ENCODE results near the gene TFF3.

TFF3 gene

GRCh38 chr21:42317341-42317741 is 2.1 kb upstream of the TFF3 start:
- no peak for DNase-seq (ENCODE audit: low spot score)
- in situ Hi-C loops (cut with MboI; ENCODE audit: low sequenced_read_pairs, unreplicated experiment): no loop called here
- TF ChIP-seq, protein P1, sequence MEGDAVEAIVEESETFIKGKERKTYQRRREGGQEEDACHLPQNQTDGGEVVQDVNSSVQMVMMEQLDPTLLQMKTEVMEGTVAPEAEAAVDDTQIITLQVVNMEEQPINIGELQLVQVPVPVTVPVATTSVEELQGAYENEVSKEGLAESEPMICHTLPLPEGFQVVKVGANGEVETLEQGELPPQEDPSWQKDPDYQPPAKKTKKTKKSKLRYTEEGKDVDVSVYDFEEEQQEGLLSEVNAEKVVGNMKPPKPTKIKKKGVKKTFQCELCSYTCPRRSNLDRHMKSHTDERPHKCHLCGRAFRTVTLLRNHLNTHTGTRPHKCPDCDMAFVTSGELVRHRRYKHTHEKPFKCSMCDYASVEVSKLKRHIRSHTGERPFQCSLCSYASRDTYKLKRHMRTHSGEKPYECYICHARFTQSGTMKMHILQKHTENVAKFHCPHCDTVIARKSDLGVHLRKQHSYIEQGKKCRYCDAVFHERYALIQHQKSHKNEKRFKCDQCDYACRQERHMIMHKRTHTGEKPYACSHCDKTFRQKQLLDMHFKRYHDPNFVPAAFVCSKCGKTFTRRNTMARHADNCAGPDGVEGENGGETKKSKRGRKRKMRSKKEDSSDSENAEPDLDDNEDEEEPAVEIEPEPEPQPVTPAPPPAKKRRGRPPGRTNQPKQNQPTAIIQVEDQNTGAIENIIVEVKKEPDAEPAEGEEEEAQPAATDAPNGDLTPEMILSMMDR (IDR thresholded peaks at IDR 0.05; ENCODE audit: borderline replicate concordance, control extremely low read depth, extremely low read depth, insufficient read depth, missing control alignments): no peak

GRCh38 chr21:42316891-42317290 is 1.7 kb upstream of the TFF3 start:
- in situ Hi-C loops (cut with MboI; ENCODE audit: low sequenced_read_pairs, unreplicated experiment): no loop called here
- no peak for DNase-seq (ENCODE audit: low spot score)
- TF ChIP-seq, protein P1 (IDR thresholded peaks at IDR 0.05; ENCODE audit: borderline replicate concordance, control extremely low read depth, extremely low read depth, insufficient read depth, missing control alignments): no peak

- no peak for DNase-seq (ENCODE audit: low spot score)
- TF ChIP-seq, protein P1 (IDR thresholded peaks at IDR 0.05; ENCODE audit: borderline replicate concordance, control extremely low read depth, extremely low read depth, insufficient read depth, missing control alignments): no peak
- in situ Hi-C loops (cut with MboI; ENCODE audit: low sequenced_read_pairs, unreplicated experiment): no loop called here
Measured at GRCh38 chr21:42314616-42315295, 453 bp downstream of the TFF3 start.

DNA sequence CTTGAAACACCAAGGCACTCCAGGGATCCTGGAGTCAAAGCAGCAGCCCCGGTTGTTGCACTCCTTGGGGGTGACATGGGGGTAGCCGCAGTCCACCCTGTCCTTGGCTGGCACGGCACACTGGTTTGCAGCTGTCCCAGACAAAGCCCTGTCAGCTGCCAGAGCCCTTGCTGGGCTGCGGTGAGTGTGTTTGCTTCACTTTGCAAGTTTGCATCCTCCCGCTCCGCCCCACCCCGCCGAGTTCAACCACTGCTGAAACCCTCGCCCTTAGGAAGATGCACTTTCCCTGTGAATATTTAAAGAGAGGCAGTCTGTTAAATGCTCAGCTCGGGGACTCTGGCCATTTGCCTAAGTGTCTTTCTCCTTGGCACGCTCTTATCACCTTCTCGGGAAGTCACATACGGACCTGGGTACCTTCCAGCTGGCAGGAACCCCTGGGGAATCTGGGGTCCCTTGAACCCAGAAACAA is 1.7 kb downstream of the TFF3 start:
- TF ChIP-seq, protein P1 (IDR thresholded peaks at IDR 0.05; ENCODE audit: borderline replicate concordance, control extremely low read depth, extremely low read depth, insufficient read depth, missing control alignments): no peak
- in situ Hi-C loops (cut with MboI; ENCODE audit: low sequenced_read_pairs, unreplicated experiment): no loop called here
- no peak for DNase-seq (ENCODE audit: low spot score)

GRCh38 chr21:42312626-42313104 is 2.5 kb downstream of the TFF3 start:
- DNase-seq (ENCODE audit: low spot score): no peak
- in situ Hi-C loops (cut with MboI; ENCODE audit: low sequenced_read_pairs, unreplicated experiment): no loop called here
- TF ChIP-seq, protein P1 (IDR thresholded peaks at IDR 0.05; ENCODE audit: borderline replicate concordance, control extremely low read depth, extremely low read depth, insufficient read depth, missing control alignments): no peak

DNA sequence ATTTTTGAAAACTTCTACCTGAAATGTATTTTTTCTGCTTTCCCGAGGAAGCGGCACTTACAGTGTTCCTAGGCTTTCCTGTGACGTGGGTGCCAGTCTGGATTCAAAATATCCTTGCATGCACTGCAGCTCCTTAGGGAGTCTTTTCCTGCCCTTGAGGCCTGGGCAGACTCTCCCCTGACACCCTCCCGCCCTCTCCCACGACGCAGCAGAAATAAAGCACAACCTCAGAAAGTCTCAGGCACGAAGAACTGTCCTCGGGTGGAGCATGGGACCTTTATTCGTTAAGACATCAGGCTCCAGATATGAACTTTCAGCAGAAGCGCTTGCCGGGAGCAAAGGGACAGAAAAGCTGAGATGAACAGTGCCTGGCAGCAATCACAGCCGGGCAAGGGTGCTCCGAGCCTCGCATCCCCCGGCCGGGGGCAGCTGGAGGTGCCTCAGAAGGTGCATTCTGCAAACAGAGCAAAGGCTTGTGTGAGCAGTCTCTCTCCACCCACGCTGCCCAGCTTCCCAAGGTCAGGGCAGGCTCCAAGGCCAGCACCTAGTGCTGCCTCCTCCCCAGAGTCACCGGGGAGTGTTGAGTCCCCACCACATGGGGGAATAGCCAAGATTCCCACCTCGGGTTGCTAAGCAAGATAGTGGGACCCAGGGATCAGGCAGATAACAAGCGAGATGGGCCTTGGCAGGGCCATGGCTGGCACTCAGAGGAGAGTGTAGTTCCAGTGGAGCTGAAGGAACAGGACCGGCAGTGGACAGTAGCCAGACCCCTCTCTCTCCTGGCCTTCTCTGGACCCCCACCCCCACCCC is 3.2 kb downstream of the TFF3 start:
- TF ChIP-seq, protein P1 (IDR thresholded peaks at IDR 0.05; ENCODE audit: borderline replicate concordance, control extremely low read depth, extremely low read depth, insufficient read depth, missing control alignments): no peak
- in situ Hi-C loops (cut with MboI; ENCODE audit: low sequenced_read_pairs, unreplicated experiment): no loop called here
- DNase-seq (ENCODE audit: low spot score): no peak

Data from GM13976 (cell line).